Stimulated activated CD4-positive, alpha-beta T cell treated with anti-CD3 and anti-CD28 coated beads, Interleukin-15, amount 100 ng/mL, for 24 hours (primary cell): ENCODE results near the gene BMI1.

ENCODE experiments used
- DNase-seq: peaks from one replicate; pipeline ENCODE4 v3.0.0-alpha.2; 2020

Gene BMI1

GRCh38 chr10:22319980-22320558, 830 bp upstream of the BMI1 start:
- DNase-seq = no peak

GRCh38 chr10:22321156-22321923, 441 bp downstream of the BMI1 start:
- peak; percentile 71 for DNase-seq

GRCh38 chr10:22321924-22322640, 1.2 kb downstream of the BMI1 start:
- DNase-seq = peak; percentile 38

GRCh38 chr10:22322641-22323160, 1.8 kb downstream of the BMI1 start:
- DNase-seq = no peak

GRCh38 chr10:22323538-22324305, 2.8 kb downstream of the BMI1 start:
- no peak for DNase-seq

GRCh38 chr10:22324413-22324812, 3.5 kb downstream of the BMI1 start:
- no peak for DNase-seq

- DNase-seq = no peak
These were observed 4.0 kb downstream of the BMI1 start for GRCh38 chr10:22324893-22325271.

- peak; percentile 76 for DNase-seq
These were observed 4.6 kb downstream of the BMI1 start for GRCh38 chr10:22325272-22326144.

GRCh38 chr10:22326145-22326702, 5.3 kb downstream of the BMI1 start:
- DNase-seq = no peak

GRCh38 chr10:22329150-22329549, 8.3 kb downstream of the BMI1 start:
- DNase-seq = no peak

- DNase-seq = no peak
These were observed 11.3 kb downstream of the BMI1 start for GRCh38 chr10:22332116-22332692.

- no peak for DNase-seq
These were observed 12.5 kb downstream of the BMI1 start for GRCh38 chr10:22333167-22333974.

GRCh38 chr10:22333975-22334282, 13.0 kb downstream of the BMI1 start:
- no peak for DNase-seq

GRCh38 chr10:22334414-22335172, 13.7 kb downstream of the BMI1 start:
- DNase-seq = peak; percentile 12

- peak; percentile 72 for DNase-seq
These were observed 14.5 kb downstream of the BMI1 start for GRCh38 chr10:22335173-22335933.

- DNase-seq = no peak
These were observed 17.4 kb downstream of the BMI1 start for GRCh38 chr10:22338185-22338900.

- no peak for DNase-seq
These were observed 18.0 kb downstream of the BMI1 start for GRCh38 chr10:22338931-22339330.

- no peak for DNase-seq
These were observed 18.9 kb downstream of the BMI1 start for GRCh38 chr10:22339761-22340328.
